ENCODE data around the gene TSPAN5.

TSPAN5 gene

DNA sequence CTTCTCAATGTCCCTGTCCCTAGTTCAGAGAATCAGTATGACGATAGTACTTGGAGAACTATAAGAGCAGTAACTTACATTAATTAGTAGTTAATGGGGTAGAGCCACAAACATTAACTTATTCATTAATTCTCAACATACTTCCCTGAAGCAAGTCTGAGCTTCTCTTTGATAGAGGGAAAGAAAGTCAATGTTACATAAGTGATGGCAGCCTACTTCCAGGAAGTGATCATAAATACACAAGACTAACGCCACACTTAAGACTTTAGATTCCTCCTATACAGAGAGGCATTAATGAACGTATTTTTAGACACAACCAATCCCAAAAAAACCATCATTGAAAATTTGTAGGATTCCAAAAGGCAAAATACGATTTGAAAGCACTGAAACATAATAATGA is 33.8 kb downstream of the TSPAN5 start:
- no peak for DNase-seq (ENCODE audit: low spot score)
- in situ Hi-C loops (cut with MboI; ENCODE audit: low pct_unique_long_range_greater_than_20kb, low sequenced_read_pairs, unreplicated experiment) = no loop called here
- TF ChIP-seq, protein P1, sequence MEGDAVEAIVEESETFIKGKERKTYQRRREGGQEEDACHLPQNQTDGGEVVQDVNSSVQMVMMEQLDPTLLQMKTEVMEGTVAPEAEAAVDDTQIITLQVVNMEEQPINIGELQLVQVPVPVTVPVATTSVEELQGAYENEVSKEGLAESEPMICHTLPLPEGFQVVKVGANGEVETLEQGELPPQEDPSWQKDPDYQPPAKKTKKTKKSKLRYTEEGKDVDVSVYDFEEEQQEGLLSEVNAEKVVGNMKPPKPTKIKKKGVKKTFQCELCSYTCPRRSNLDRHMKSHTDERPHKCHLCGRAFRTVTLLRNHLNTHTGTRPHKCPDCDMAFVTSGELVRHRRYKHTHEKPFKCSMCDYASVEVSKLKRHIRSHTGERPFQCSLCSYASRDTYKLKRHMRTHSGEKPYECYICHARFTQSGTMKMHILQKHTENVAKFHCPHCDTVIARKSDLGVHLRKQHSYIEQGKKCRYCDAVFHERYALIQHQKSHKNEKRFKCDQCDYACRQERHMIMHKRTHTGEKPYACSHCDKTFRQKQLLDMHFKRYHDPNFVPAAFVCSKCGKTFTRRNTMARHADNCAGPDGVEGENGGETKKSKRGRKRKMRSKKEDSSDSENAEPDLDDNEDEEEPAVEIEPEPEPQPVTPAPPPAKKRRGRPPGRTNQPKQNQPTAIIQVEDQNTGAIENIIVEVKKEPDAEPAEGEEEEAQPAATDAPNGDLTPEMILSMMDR (IDR thresholded peaks at IDR 0.05; ENCODE audit: extremely low read depth, insufficient read depth, missing control alignments) = no peak

DNA sequence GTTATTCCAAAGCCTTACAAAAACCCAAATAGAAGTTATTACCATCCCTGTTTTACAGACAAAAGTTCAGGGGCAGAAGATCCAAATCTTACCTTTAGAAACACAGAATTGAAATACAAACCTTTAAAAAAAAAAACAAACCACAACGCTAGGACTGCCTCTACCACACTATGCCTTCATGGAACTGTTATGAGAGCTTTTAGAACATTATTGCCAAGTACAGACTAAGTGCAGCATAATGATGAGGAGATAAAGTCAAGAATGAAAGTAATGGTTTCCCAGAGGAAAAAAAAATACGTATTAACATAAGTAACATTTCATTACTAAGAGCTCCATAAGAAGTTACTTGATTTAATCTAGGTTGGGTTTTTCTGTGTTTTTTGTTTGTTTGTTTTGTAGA is 34.3 kb downstream of the TSPAN5 start:
- no peak for DNase-seq (ENCODE audit: low spot score)
- TF ChIP-seq, protein P1 (IDR thresholded peaks at IDR 0.05; ENCODE audit: extremely low read depth, insufficient read depth, missing control alignments) = no peak
- in situ Hi-C loops (cut with MboI; ENCODE audit: low pct_unique_long_range_greater_than_20kb, low sequenced_read_pairs, unreplicated experiment) = no loop called here

DNA sequence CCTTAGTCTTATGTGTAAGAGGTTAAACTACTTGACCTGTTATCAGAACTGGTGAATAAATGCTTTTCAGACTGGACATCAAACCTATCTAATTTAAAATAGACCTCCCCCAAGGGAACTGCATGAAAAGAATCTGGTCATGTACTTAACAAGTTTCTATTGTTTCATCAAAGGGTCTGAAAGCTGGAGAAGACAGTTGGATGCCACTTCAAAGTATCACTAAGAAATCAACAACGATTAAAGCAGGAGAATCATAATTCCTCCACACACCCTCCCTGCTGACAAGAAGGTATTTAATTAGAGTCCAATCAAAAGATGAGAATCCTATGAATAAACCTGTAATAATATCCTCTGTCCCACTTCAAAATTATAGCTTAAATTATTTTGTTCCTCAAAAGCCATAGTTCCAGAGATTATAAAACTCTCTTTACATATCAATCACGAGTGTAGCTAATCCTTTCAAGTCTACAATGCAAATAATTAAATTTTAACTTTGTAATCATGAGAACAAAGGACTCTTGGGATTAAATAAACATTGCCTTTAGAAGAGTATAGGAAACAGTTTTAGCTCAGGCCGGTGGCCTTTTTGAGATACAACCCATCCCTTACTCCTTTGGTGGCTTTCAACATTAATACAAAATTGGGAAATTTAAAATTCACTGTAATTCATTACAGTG is 35.1 kb downstream of the TSPAN5 start:
- in situ Hi-C loops (cut with MboI; ENCODE audit: low pct_unique_long_range_greater_than_20kb, low sequenced_read_pairs, unreplicated experiment) = no loop called here
- no peak for DNase-seq (ENCODE audit: low spot score)
- TF ChIP-seq, protein P1 (IDR thresholded peaks at IDR 0.05; ENCODE audit: extremely low read depth, insufficient read depth, missing control alignments) = no peak

DNA sequence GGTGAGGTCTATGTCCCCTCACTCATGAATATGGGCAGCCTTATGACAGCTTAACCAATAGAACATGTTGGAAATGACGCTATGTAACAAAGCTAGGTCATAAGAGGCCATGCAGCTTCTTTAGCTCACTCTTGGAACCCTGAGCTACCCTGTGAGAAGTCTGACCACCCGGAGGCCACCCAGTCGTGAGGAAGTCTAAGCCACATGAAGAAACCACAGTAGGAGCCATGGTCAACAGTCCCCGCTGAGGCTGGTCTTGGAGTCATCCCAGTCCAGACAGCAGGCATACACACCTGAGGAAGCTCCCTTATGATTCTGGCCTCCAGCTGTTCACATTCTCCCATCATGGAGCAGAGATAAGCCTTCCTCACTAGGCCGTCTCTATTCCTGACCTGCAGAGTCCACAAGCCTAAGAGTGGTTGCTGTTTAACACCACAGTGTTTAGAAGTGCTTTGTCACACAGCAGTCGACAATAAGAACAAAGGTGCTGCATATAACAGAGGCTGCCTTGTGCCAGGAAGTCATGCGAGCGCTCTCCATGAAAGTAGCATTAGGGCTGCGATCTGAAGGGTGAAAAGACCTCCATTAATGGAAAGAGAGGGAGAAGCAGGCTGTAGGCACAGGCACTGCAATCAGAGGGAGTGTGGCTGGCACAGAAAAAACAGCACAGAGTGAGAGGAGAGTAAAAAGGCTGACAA is 38.2 kb downstream of the TSPAN5 start:
- DNase-seq (ENCODE audit: low spot score) = no peak
- in situ Hi-C loops (cut with MboI; ENCODE audit: low pct_unique_long_range_greater_than_20kb, low sequenced_read_pairs, unreplicated experiment) = no loop called here
- TF ChIP-seq, protein P1 (IDR thresholded peaks at IDR 0.05; ENCODE audit: extremely low read depth, insufficient read depth, missing control alignments) = no peak

DNA sequence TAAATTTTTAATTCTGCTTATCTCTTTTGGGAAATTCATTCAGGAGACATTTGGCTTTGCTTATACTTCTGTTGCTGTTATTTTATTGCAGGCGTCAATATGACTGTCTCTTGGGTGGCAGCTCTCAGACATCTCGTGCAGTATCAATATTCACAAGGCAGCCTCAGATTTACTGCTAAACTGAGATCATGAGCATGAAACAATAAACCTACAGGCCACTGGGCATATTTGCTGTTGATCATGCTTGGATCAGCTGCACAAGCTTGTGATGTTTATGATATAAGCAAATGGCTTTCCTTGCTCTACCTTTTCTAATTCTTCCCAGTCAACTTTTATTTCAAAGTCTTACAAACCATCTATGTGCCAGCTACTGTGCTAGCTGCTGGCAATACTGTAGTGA is 39.2 kb downstream of the TSPAN5 start:
- TF ChIP-seq, protein P1 (IDR thresholded peaks at IDR 0.05; ENCODE audit: extremely low read depth, insufficient read depth, missing control alignments) = no peak
- no peak for DNase-seq (ENCODE audit: low spot score)
- in situ Hi-C loops (cut with MboI; ENCODE audit: low pct_unique_long_range_greater_than_20kb, low sequenced_read_pairs, unreplicated experiment) = no loop called here

DNA sequence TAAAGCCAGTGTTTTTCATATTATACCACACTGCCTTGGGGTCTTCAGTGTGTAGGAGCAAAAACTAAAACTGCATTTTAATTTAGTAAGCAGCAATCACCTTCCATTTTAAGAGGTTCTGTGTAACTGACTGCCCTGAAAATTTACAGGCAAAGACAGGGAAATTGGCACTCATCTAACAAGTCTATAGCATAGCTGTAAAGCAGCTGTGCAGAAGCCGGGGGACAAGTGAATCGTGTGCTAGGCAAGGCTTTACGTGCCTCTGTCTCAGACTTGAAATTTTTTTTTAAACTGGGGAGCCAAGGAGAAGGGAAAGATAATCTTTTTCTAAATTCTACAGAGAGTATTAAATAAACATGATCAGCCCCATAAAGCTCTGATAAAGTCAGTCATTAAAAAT is 39.7 kb downstream of the TSPAN5 start:
- in situ Hi-C loops (cut with MboI; ENCODE audit: low pct_unique_long_range_greater_than_20kb, low sequenced_read_pairs, unreplicated experiment) = no loop called here
- DNase-seq (ENCODE audit: low spot score) = no peak
- TF ChIP-seq, protein P1 (IDR thresholded peaks at IDR 0.05; ENCODE audit: extremely low read depth, insufficient read depth, missing control alignments) = no peak
